Glutamatergic neuron (in vitro differentiated cells): Measurements from ENCODE around the gene CLIP3. TPM values are rescaled to one million over a fixed set of nuclear protein-coding genes. Genes with fewer than 3 reads are reported as not detected.

Source experiments
- DNase-seq: peaks from one replicate; pipeline ENCODE4 v3.0.0; 2022
- H3K27ac Mint-ChIP-seq: one replicate; pipeline ENCODE4 v1.8.0; 2020; ENCODE audit warnings: mild to moderate bottlenecking, mixed read lengths, inconsistent platforms; ENCODE audit not compliant: unreplicated experiment
- H3K27me3 Mint-ChIP-seq: one replicate; pipeline ENCODE4 v1.8.0; 2020; ENCODE audit warnings: mild to moderate bottlenecking, moderate library complexity, mixed read lengths, inconsistent platforms; ENCODE audit not compliant: unreplicated experiment
- H3K36me3 Mint-ChIP-seq: one replicate; pipeline ENCODE4 v1.8.0; 2020; ENCODE audit warnings: mild to moderate bottlenecking, mixed read lengths, inconsistent platforms; ENCODE audit not compliant: unreplicated experiment
- H3K4me1 Mint-ChIP-seq: one replicate; pipeline ENCODE4 v1.8.0; 2020; ENCODE audit warnings: mild to moderate bottlenecking, low read depth, mixed read lengths, inconsistent platforms; ENCODE audit not compliant: unreplicated experiment
- H3K4me3 Mint-ChIP-seq: one replicate; pipeline ENCODE4 v1.8.0; 2020; ENCODE audit warnings: mild to moderate bottlenecking, mixed read lengths, inconsistent platforms; ENCODE audit not compliant: unreplicated experiment
- H3K9me3 Mint-ChIP-seq: one replicate; pipeline ENCODE4 v1.8.0; 2020; ENCODE audit warnings: mild to moderate bottlenecking, moderate library complexity, mixed read lengths, inconsistent platforms; ENCODE audit not compliant: unreplicated experiment
- total RNA-seq: library from RNA; stranded (reverse); fragmentation: NEBNext Ultra II Directional; extraction: Animal tissue kit (Norgen Biotek cat#: 25700); gene quantifications from one replicate; pipeline ENCODE4 v1.2.1, GENCODE V29; 2021; ENCODE audit not compliant: unreplicated experiment
- TF ChIP-seq, protein P1 (sequence below): fragments of 200-600 bp; sonication (generic); IDR thresholded peaks from one replicate; pipeline ENCODE4 v1.5.0; 2021; ENCODE audit not compliant: partially characterized antibody, unreplicated experiment

CLIP3 gene
- total RNA-seq, 1 donor from 2014 or later, result 146 TPM

DNA sequence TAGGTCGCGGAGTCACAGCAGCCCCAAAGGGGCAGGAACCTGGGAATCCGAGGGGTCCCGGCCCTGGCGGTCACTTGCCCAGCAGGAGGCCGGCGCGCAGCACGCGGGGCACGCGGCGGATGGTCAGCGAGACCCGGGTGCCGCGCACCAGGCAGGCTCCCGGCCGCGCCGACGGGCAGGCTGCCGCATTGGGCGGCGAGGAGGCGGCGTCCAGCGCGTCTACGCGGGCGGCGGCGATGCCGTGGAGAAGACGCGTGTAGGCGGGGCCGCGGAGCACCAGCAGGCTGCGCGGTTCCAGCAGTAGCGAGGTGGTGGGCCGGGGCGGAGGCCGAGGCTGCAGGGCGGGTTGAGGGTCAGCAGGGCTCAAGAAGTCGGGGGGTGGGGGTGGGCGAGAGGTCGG is 23.5 kb downstream of the CLIP3 start:
- Mint-ChIP-seq H3K4me3 (peak overlapping the region; percentile 76), H3K27ac (no peak overlapping the region), H3K36me3 (no peaks in the 10 kb centered on the region), H3K9me3 (peaks cover 2% of the 10 kb centered on the region), H3K27me3 (peaks cover 7% of the 10 kb centered on the region), H3K4me1 (peaks cover 14% of the 10 kb centered on the region)
- TF ChIP-seq, protein P1, sequence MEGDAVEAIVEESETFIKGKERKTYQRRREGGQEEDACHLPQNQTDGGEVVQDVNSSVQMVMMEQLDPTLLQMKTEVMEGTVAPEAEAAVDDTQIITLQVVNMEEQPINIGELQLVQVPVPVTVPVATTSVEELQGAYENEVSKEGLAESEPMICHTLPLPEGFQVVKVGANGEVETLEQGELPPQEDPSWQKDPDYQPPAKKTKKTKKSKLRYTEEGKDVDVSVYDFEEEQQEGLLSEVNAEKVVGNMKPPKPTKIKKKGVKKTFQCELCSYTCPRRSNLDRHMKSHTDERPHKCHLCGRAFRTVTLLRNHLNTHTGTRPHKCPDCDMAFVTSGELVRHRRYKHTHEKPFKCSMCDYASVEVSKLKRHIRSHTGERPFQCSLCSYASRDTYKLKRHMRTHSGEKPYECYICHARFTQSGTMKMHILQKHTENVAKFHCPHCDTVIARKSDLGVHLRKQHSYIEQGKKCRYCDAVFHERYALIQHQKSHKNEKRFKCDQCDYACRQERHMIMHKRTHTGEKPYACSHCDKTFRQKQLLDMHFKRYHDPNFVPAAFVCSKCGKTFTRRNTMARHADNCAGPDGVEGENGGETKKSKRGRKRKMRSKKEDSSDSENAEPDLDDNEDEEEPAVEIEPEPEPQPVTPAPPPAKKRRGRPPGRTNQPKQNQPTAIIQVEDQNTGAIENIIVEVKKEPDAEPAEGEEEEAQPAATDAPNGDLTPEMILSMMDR, result no peak
- DNase-seq, result peak; percentile 75

DNA sequence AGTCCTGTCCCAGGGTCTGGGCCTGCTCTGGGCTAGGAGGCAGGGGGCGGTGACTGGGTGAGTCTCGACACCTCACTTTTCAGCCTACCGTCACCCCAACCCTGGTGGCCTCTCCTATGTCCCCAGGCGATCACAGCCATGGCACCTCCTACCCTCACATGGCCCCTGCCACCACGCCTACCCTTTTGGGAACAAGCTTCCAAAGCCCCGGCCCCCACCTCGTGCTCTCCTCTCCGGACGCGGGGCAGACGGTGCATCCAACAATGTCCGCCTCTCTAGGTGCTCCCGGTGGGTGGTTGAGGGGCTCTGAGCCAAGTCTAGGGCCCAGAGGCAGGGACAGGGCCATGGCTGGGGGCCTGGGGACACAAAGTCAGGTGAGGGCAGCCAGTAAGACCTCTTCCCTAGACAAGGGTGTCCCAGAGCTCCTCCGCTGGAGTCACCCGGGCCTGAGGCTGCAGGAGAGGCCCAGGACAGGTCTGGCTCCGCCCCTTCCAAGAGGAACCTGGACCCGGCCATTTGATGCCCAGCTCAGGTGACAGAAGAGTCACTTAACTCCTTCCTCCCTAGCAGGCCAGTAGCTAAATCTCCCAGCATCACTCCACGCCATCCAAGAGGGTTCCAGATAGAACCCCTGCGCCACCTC is 24.2 kb downstream of the CLIP3 start, which contains the start of gene SYNE4:
SYNE4 (minus strand) TSS at position 478 of the 643 bp plus-strand sequence; CDS start at position 346, 132 bp downstream.
- Mint-ChIP-seq H3K27me3 (peaks cover 6% of the 10 kb centered on the region), H3K27ac (peak within 1 kb of the TSS; percentile 86), H3K4me3 (peak within 1 kb of the TSS; percentile 76), H3K9me3 (peaks cover 2% of the 10 kb centered on the region), H3K4me1 (peaks cover 13% of the 10 kb centered on the region), H3K36me3 (no peaks in the 10 kb centered on the region)
- no peak for DNase-seq
- TF ChIP-seq, protein P1, result no peak

DNA sequence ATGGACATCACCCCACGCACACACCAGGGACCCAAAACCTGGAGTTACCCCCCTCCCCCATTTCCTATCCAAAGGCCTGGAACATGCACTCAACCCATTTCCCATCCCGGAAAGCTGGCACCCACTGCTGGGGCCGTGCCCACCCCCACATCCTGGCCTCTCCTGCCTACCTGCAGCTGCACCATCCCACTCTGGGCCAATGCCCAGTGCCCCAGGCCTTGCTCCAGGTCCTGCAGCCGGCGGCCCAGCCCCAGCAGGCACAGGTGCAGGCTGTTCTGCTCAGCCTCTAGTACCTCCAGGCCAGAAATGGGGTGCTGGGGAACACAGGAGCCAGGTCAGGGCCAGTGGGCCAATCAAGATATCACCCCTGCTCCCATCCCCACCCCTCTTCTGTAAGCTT is 25.7 kb downstream of the CLIP3 start:
- Mint-ChIP-seq H3K27me3 (peaks cover 3% of the 10 kb centered on the region), H3K4me3 (no peak overlapping the region), H3K27ac (no peak overlapping the region), H3K4me1 (peaks cover 9% of the 10 kb centered on the region), H3K36me3 (no peaks in the 10 kb centered on the region), H3K9me3 (peaks cover 2% of the 10 kb centered on the region)
- DNase-seq, result no peak
- TF ChIP-seq, protein P1, result no peak

DNA sequence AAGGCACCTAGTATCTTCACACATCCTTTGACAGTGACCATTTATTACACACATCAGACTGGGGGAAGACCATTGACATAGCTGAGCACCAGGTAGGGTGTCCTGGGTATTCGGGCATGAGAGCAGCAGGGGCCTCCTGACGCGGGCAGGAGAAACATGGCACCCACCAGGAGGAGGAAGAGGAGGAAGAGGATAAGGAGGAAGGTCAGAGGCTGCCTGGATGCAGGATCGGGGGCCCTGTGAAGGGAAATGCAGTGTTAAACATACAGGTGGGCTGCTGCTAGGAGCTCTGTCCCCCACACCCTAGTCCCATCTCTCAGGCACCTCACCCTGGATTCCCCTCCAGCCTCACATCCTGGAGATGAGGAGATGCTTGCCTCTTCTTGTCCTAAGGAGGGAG is 29.4 kb downstream of the CLIP3 start:
- Mint-ChIP-seq H3K27me3 (peaks cover 2% of the 10 kb centered on the region), H3K27ac (no peak overlapping the region), H3K36me3 (no peaks in the 10 kb centered on the region), H3K4me1 (no peaks in the 10 kb centered on the region), H3K9me3 (no peaks in the 10 kb centered on the region), H3K4me3 (no peak overlapping the region)
- TF ChIP-seq, protein P1, result no peak
- DNase-seq, result no peak

DNA sequence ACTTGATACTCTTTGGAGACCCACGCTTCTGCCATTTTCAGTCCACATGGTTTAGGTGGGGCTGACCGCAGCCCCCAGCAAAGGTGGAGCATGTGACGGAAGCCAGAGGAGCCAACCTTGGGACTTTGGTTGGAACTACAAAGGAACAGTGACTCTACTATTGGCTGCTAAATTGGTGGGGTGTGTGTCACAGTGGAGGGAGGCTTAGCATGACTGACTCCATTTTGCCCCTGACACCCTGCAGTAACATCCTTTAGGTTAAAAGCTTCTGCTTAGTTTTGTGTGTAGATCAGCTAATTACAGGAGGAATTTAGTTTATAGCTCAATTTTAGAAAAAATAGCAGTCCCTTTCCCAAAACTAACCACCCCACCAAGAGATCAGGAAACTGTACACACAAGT is 31.1 kb downstream of the CLIP3 start:
- no peaks in the 10 kb centered on the region for H3K9me3 Mint-ChIP-seq
- H3K27me3 Mint-ChIP-seq, result peaks cover 4% of the 10 kb centered on the region
- H3K27ac Mint-ChIP-seq, result no peak overlapping the region
- no peaks in the 10 kb centered on the region for H3K4me1 Mint-ChIP-seq
- H3K4me3 Mint-ChIP-seq, result no peak overlapping the region
- DNase-seq, result no peak
- TF ChIP-seq, protein P1, result no peak
- no peaks in the 10 kb centered on the region for H3K36me3 Mint-ChIP-seq
